Activated T-cell treated with anti-CD3 and anti-CD28 coated beads, Interleukin-2, amount 50 U/mL, for 72 hours (primary cell): ENCODE data around the gene ZFC3H1. TPM values are rescaled to one million over a fixed set of nuclear protein-coding genes. Genes with fewer than 3 reads are reported as not detected.

Source experiments
- ATAC-seq, 2 donors: fragments of 150-1000 bp; cut with Tn5 transposase; replicated peaks in 1 of 2; 2 replicates each; pipeline ENCODE4 v1.10.0; 2021; ENCODE audit warnings: moderate library complexity in 2 of 2, mild to moderate bottlenecking in 1 of 2
- DNase-seq, 2 donors: peaks; one replicate each; pipeline ENCODE4 v3.0.0; 2021 to 2022; ENCODE audit warnings: mixed read lengths in 1 of 2
- H3K27ac Mint-ChIP-seq: one replicate; pipeline ENCODE4 v1.8.0; 2022; ENCODE audit warnings: mild to moderate bottlenecking, moderate library complexity, mixed read lengths
- H3K27me3 Mint-ChIP-seq: one replicate; pipeline ENCODE4 v1.8.0; 2022; ENCODE audit warnings: low read depth, mixed read lengths
- H3K36me3 Mint-ChIP-seq, 2 donors: one replicate each; pipeline ENCODE4 v1.8.0; 2022; ENCODE audit warnings: mixed read lengths in 2 of 2, mild to moderate bottlenecking in 1 of 2; ENCODE audit not compliant: insufficient read depth in 2 of 2
- H3K4me1 Mint-ChIP-seq: one replicate; pipeline ENCODE4 v1.8.0; 2022; ENCODE audit warnings: low read depth, mixed read lengths
- H3K4me3 Mint-ChIP-seq, 2 donors: one replicate each; pipeline ENCODE4 v1.8.0; 2022; ENCODE audit warnings: mild to moderate bottlenecking in 2 of 2, mixed read lengths in 2 of 2, moderate library complexity in 2 of 2
- H3K9me3 Mint-ChIP-seq, 2 donors: one replicate each; pipeline ENCODE4 v1.8.0; 2022; ENCODE audit warnings: mixed read lengths in 2 of 2
- total RNA-seq, 2 donors: library from RNA; stranded (reverse); gene quantifications; one replicate each; pipeline ENCODE4 v1.2.3, GENCODE V29; 2022

ZFC3H1 gene
- total RNA-seq, 2 donors from 2014 or later, result 87.7 to 98.7 TPM

- Mint-ChIP-seq H3K9me3 (no peaks in the 10 kb centered on the region), H3K27me3 (no peaks in the 10 kb centered on the region), H3K4me3 (peak overlapping the region in 1 of 2 donors; percentile 19), H3K27ac (peak overlapping the region; percentile 89), H3K36me3 (peaks cover 6 to 47% of the 10 kb centered on the region in 2 donors), H3K4me1 (peaks cover 53% of the 10 kb centered on the region)
- ATAC-seq (no peak), DNase-seq (no peak)
These were observed 22.3 kb downstream of the ZFC3H1 start for GRCh38 chr12:71641390-71641789.

GRCh38 chr12:71640316-71640715, 23.3 kb downstream of the ZFC3H1 start:
- DNase-seq (no peak), ATAC-seq (no peak)
- Mint-ChIP-seq H3K27me3 (no peaks in the 10 kb centered on the region), H3K36me3 (peaks cover 7 to 51% of the 10 kb centered on the region in 2 donors), H3K27ac (peak overlapping the region; percentile 91), H3K4me3 (no peak overlapping the region), H3K9me3 (no peaks in the 10 kb centered on the region), H3K4me1 (peaks cover 53% of the 10 kb centered on the region)

- Mint-ChIP-seq H3K27ac (peak overlapping the region; percentile 91), H3K36me3 (peaks cover 5 to 49% of the 10 kb centered on the region in 2 donors)
- ATAC-seq, result peak; percentile 57 to 72
These were observed 24.3 kb downstream of the ZFC3H1 start for GRCh38 chr12:71639341-71639760.

GRCh38 chr12:71638499-71638898, 25.1 kb downstream of the ZFC3H1 start:
- no peaks in the 10 kb centered on the region for H3K27me3 Mint-ChIP-seq
- ATAC-seq, result no peak
- peaks cover 3 to 46% of the 10 kb centered on the region in 2 donors for H3K36me3 Mint-ChIP-seq
- no peak for DNase-seq
- peaks cover 38% of the 10 kb centered on the region for H3K4me1 Mint-ChIP-seq
- H3K9me3 Mint-ChIP-seq, result no peaks in the 10 kb centered on the region
- no peak overlapping the region for H3K27ac Mint-ChIP-seq
- H3K4me3 Mint-ChIP-seq, result no peak overlapping the region

More at GRCh38 chr12:71639341-71639760, 24.3 kb downstream of the ZFC3H1 start:
- no peak overlapping the region for H3K4me3 Mint-ChIP-seq
- H3K4me1 Mint-ChIP-seq, result peaks cover 47% of the 10 kb centered on the region
- H3K27me3 Mint-ChIP-seq, result no peaks in the 10 kb centered on the region
- DNase-seq, result no peak
- H3K9me3 Mint-ChIP-seq, result no peaks in the 10 kb centered on the region

GRCh38 chr12:71636704-71637115, 26.9 kb downstream of the ZFC3H1 start:
- DNase-seq (no peak), ATAC-seq (no peak)
- Mint-ChIP-seq H3K4me3 (no peak overlapping the region), H3K36me3 (peaks cover 3 to 52% of the 10 kb centered on the region in 2 donors), H3K27me3 (no peaks in the 10 kb centered on the region), H3K27ac (no peak overlapping the region), H3K4me1 (peaks cover 23% of the 10 kb centered on the region), H3K9me3 (no peaks in the 10 kb centered on the region)

- no peak for ATAC-seq
- no peaks in the 10 kb centered on the region for H3K27me3 Mint-ChIP-seq
- no peak for DNase-seq
- no peak overlapping the region for H3K4me3 Mint-ChIP-seq
- H3K4me1 Mint-ChIP-seq, result no peaks in the 10 kb centered on the region
- H3K27ac Mint-ChIP-seq, result no peak overlapping the region
- H3K9me3 Mint-ChIP-seq, result no peaks in the 10 kb centered on the region
- H3K36me3 Mint-ChIP-seq, result peaks cover 6 to 44% of the 10 kb centered on the region in 2 donors
These were observed 36.1 kb downstream of the ZFC3H1 start for GRCh38 chr12:71627438-71628002.

- Mint-ChIP-seq H3K4me1 (peaks cover 6% of the 10 kb centered on the region), H3K4me3 (peak overlapping the region in 1 of 2 donors; percentile 11), H3K36me3 (peaks cover 10 to 44% of the 10 kb centered on the region in 2 donors), H3K9me3 (no peaks in the 10 kb centered on the region), H3K27ac (peak overlapping the region; percentile 24), H3K27me3 (no peaks in the 10 kb centered on the region)
- ATAC-seq (no peak), DNase-seq (no peak)
These were observed 36.9 kb downstream of the ZFC3H1 start for GRCh38 chr12:71626768-71627167.

GRCh38 chr12:71626098-71626497, 37.5 kb downstream of the ZFC3H1 start:
- peaks cover 6% of the 10 kb centered on the region for H3K4me1 Mint-ChIP-seq
- peak overlapping the region; percentile 24 for H3K27ac Mint-ChIP-seq
- H3K27me3 Mint-ChIP-seq, result no peaks in the 10 kb centered on the region
- H3K9me3 Mint-ChIP-seq, result no peaks in the 10 kb centered on the region
- DNase-seq (no peak), ATAC-seq (no peak)
- H3K36me3 Mint-ChIP-seq, result peaks cover 13 to 50% of the 10 kb centered on the region in 2 donors
- peak overlapping the region in 1 of 2 donors; percentile 11 for H3K4me3 Mint-ChIP-seq

GRCh38 chr12:71625476-71625875, 38.2 kb downstream of the ZFC3H1 start:
- Mint-ChIP-seq H3K4me1 (peaks cover 6% of the 10 kb centered on the region), H3K4me3 (no peak overlapping the region), H3K27ac (no peak overlapping the region), H3K27me3 (no peaks in the 10 kb centered on the region), H3K36me3 (peaks cover 13 to 54% of the 10 kb centered on the region in 2 donors), H3K9me3 (no peaks in the 10 kb centered on the region)
- ATAC-seq (no peak), DNase-seq (no peak)

- Mint-ChIP-seq H3K36me3 (peaks cover 13 to 62% of the 10 kb centered on the region in 2 donors), H3K27me3 (no peaks in the 10 kb centered on the region), H3K9me3 (no peaks in the 10 kb centered on the region), H3K27ac (peak overlapping the region; percentile 27), H3K4me3 (no peak overlapping the region), H3K4me1 (peaks cover 6% of the 10 kb centered on the region)
- no peak for ATAC-seq
- DNase-seq, result no peak
These were observed 41.7 kb downstream of the ZFC3H1 start for GRCh38 chr12:71621938-71622337.

GRCh38 chr12:71610031-71610795, 53.4 kb downstream of the ZFC3H1 start:
- ATAC-seq, result no peak
- peak overlapping the region in 1 of 2 donors; percentile 48 for H3K4me3 Mint-ChIP-seq
- H3K27me3 Mint-ChIP-seq, result no peaks in the 10 kb centered on the region
- H3K4me1 Mint-ChIP-seq, result peaks cover 21% of the 10 kb centered on the region
- peak overlapping the region; percentile 96 for H3K27ac Mint-ChIP-seq
- peaks cover 11 to 47% of the 10 kb centered on the region in 2 donors for H3K36me3 Mint-ChIP-seq
- H3K9me3 Mint-ChIP-seq, result no peaks in the 10 kb centered on the region
- DNase-seq, result no peak

GRCh38 chr12:71607494-71608330, 55.9 kb downstream of the ZFC3H1 start:
- ATAC-seq, result no peak
- Mint-ChIP-seq H3K27ac (no peak overlapping the region), H3K36me3 (peaks cover 7 to 40% of the 10 kb centered on the region in 2 donors), H3K4me1 (peaks cover 21% of the 10 kb centered on the region), H3K4me3 (no peak overlapping the region), H3K27me3 (no peaks in the 10 kb centered on the region), H3K9me3 (no peaks in the 10 kb centered on the region)
- no peak for DNase-seq

- Mint-ChIP-seq H3K4me1 (peaks cover 4% of the 10 kb centered on the region), H3K36me3 (peaks cover 4 to 28% of the 10 kb centered on the region in 2 donors), H3K9me3 (no peaks in the 10 kb centered on the region), H3K27ac (peak overlapping the region; percentile 8), H3K4me3 (no peak overlapping the region), H3K27me3 (no peaks in the 10 kb centered on the region)
- DNase-seq (no peak), ATAC-seq (no peak)
These were observed 58.6 kb downstream of the ZFC3H1 start for GRCh38 chr12:71605039-71605438.
